ENCODE data around the gene PCDH15. TPM values are rescaled to one million over a fixed set of nuclear protein-coding genes. Genes with fewer than 3 reads are reported as not detected.

Gene PCDH15
- total and polyA plus RNA-seq, 9 of the 15 experiments (the other 6 are each of a cell fraction or from before 2014, with no cell fraction given), result not detected

DNA sequence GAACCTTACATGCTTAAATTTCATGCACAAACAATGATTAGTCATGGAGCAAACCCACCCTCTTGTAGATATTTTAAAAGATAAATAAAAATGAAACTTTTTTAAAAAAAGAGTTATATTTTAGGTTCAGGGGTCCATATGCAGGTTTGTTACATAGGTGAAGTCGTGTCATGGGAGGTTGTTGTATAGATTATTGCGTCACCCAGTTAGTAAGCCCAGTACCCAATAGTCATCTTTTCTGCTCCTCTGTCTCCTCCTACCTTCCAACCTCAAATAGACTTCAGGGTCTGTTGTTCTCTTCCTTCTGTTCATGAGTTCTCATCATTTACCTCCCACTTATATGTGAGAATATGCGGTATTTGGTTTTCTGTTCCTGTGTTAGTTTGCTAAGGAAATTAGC lies 486.6 kb downstream of the PCDH15 start (continued):
- no peak for TF ChIP-seq SMAD4 (CRISPR knock-in tag; conservative IDR thresholded peaks at IDR 0.05)

DNA sequence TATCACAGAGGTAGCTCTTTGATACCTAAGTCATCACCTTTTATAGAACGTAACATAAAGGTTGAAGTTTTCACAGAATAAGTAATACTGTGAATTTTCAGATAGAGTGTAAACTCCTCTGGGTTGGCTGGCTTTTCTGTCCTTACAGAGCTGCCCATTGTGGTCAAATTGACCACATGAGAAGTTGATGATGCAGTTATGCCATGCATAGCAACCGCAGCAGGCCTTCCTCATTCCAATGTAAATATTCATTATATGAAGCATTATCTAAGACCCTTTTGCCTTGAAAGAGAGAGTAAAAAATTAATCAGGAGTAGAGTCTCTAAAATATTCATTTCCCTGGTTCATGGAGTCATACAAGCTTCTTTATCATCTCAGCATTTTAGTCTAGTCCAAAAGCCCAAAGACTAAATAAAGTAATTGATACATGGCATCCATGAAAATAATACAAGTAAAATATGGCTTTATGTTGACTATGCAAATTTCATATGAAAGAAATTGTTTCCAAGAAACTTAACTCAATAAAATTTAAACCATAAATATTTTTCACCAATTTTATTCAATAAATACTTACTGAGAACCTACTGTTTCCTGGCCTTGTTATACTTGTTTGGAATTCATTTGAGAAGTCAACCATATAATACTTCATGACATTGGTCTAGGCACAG lies 516.4 kb downstream of the PCDH15 start:
- TF ChIP-seq, protein P1, sequence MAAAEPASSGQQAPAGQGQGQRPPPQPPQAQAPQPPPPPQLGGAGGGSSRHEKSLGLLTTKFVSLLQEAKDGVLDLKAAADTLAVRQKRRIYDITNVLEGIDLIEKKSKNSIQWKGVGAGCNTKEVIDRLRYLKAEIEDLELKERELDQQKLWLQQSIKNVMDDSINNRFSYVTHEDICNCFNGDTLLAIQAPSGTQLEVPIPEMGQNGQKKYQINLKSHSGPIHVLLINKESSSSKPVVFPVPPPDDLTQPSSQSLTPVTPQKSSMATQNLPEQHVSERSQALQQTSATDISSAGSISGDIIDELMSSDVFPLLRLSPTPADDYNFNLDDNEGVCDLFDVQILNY (CRISPR knock-in tag; IDR thresholded peaks at IDR 0.05), result no peak
- TF ChIP-seq HNRNPLL (IDR thresholded peaks at IDR 0.05; ENCODE audit: low read depth, low read length, poor library complexity, severe bottlenecking) (no peak), MYC (IDR thresholded peaks at IDR 0.05; ENCODE audit: low read depth, low read length) (no peak), MYC (CRISPR knock-in tag; IDR thresholded peaks at IDR 0.05; ENCODE audit: borderline replicate concordance, low read depth) (no peak), C11orf30 (IDR thresholded peaks at IDR 0.05; ENCODE audit: low read depth) (peak; percentile 11; the same call in 1 of the 2 replicates), ZNF316 (IDR thresholded peaks at IDR 0.05) (peak; percentile 54; the same call in 1 of the 2 replicates), ZNF23 (CRISPR knock-in tag; IDR thresholded peaks at IDR 0.05) (no peak)
- TF ChIP-seq, protein P2, sequence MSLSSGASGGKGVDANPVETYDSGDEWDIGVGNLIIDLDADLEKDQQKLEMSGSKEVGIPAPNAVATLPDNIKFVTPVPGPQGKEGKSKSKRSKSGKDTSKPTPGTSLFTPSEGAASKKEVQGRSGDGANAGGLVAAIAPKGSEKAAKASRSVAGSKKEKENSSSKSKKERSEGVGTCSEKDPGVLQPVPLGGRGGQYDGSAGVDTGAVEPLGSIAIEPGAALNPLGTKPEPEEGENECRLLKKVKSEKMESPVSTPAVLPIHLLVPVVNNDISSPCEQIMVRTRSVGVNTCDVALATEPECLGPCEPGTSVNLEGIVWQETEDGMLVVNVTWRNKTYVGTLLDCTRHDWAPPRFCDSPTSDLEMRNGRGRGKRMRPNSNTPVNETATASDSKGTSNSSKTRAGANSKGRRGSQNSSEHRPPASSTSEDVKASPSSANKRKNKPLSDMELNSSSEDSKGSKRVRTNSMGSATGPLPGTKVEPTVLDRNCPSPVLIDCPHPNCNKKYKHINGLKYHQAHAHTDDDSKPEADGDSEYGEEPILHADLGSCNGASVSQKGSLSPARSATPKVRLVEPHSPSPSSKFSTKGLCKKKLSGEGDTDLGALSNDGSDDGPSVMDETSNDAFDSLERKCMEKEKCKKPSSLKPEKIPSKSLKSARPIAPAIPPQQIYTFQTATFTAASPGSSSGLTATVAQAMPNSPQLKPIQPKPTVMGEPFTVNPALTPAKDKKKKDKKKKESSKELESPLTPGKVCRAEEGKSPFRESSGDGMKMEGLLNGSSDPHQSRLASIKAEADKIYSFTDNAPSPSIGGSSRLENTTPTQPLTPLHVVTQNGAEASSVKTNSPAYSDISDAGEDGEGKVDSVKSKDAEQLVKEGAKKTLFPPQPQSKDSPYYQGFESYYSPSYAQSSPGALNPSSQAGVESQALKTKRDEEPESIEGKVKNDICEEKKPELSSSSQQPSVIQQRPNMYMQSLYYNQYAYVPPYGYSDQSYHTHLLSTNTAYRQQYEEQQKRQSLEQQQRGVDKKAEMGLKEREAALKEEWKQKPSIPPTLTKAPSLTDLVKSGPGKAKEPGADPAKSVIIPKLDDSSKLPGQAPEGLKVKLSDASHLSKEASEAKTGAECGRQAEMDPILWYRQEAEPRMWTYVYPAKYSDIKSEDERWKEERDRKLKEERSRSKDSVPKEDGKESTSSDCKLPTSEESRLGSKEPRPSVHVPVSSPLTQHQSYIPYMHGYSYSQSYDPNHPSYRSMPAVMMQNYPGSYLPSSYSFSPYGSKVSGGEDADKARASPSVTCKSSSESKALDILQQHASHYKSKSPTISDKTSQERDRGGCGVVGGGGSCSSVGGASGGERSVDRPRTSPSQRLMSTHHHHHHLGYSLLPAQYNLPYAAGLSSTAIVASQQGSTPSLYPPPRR (CRISPR knock-in tag; IDR thresholded peaks at IDR 0.05; ENCODE audit: borderline replicate concordance), result no peak
- ChIA-PET CTCF (ENCODE audit: low intra/inter-chr PET ratio) (no interaction called here), POLR2A (no interaction called here)
- H3K79me2 ChIP-seq (ENCODE audit: control insufficient read depth, insufficient read depth, low read length), result no peaks in the 10 kb centered on the region
- H3K9me1 ChIP-seq (ENCODE audit: control insufficient read depth, insufficient read depth, low read length), result no peaks in the 10 kb centered on the region
- BruUV-seq (replicated peaks), result no TSS peak
- FAIRE-seq (no peak), DNase-seq (ENCODE audit: extremely low read depth in 1 of 4, low spot score in 3 of 4) (no peak), ATAC-seq (no peak)
- in situ Hi-C loops (cut with MboI), result no loop called here
- H2AFZ ChIP-seq (ENCODE audit: low read depth, low read length), result no peak overlapping the region
- no peak overlapping the region for H3K4me3 ChIP-seq
- 0% methylated on average over 2 of the region's 2 CpGs for WGBS (ENCODE audit: insufficient coverage, low coverage, missing lambda C conversion rate)
- H3K27ac ChIP-seq (ENCODE audit: extremely low read depth, low read depth, low read length), result no peak overlapping the region
- H3K9ac ChIP-seq (ENCODE audit: insufficient read depth in 1 of 2, low read depth in 2 of 2, low read length in 2 of 2), result no peak overlapping the region
- no peaks in the 10 kb centered on the region for H3K9me3 ChIP-seq (replicated peaks; ENCODE audit: control insufficient read depth, insufficient read depth, low read depth, low read length)
- intact Hi-C loops (cut with micrococcal nuclease), result no loop called here
- H3K36me3 ChIP-seq (ENCODE audit: control insufficient read depth, insufficient read depth, low read length), result no peaks in the 10 kb centered on the region
- H4K20me1 ChIP-seq (replicated peaks; ENCODE audit: control insufficient read depth, insufficient read depth, low read length), result no peaks in the 10 kb centered on the region
- no peak overlapping the region for H3K4me2 ChIP-seq (ENCODE audit: insufficient read depth, low read length)
- no peaks in the 10 kb centered on the region for H3K4me1 ChIP-seq (replicated peaks in 1 of 2; ENCODE audit: control insufficient read depth in 2 of 2, insufficient read depth in 2 of 2, low read length in 2 of 2)
- no peaks in the 10 kb centered on the region for H3K27me3 ChIP-seq (ENCODE audit: control insufficient read depth in 2 of 2, insufficient read depth in 2 of 2, low read length in 2 of 2)

Data from K562 (cell line).